Loucy (cell line): ENCODE measurements around the gene SOAT2.

Source experiments
- CTCF ChIP-seq: fragments of 200-600 bp; sonication (generic); conservative IDR thresholded peaks from 2 replicates; pipeline ENCODE4 v1.5.1; 2014; ENCODE audit warnings: mild to moderate bottlenecking, antibody characterized with exemption, low read length
- EZH2phosphoT487 ChIP-seq: fragments of 200-600 bp; IDR thresholded peaks from 2 replicates; pipeline ENCODE4 v1.6.1; 2018; ENCODE audit warnings: antibody characterized with exemption, mild to moderate bottlenecking, moderate library complexity, borderline replicate concordance

GRCh38 chr12:53062011-53062961 lies 41.0 kb upstream of the SOAT2 start:
- TF ChIP-seq CTCF (no peak; the same call in 1 of the 2 replicates), EZH2phosphoT487 (no peak)
